ENCODE data around the gene PDZD2.
A peak's percentile ranks its signal among the peaks of the same experiment; 100 is the strongest.

The PDZD2 gene

DNA sequence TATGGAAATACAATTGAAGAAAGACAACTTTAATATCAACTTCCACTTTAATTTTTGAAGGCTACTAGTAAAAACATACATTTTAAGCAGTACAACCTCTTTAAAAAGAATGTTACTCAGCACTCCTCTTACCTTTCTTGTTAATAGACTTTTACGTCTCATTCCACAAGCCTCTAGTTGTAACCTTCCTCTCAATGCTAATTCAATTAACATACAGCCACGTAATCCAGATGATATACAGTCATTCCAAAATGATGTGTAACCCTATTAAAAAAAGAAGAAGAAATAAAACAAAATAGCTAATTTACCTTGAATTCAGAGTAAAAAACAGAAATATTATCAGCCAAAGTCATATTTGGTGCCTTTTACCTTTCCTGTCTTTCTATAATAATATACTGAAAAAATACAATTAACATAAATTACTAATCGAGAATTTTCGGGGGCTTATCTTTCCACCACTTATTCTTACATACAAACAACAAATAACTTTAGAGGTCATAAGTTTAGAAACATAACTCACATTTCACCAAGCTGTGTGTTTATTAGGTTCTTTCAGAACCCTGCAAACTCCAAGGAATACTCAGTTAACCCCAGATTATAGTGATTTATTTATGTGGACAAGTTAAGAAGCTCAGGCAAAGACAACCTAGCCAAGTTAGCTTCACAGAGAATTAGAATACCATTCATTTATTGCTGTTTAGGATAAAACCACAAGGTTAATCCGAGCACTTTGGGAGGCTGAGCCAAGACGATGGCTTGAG is 504.9 kb downstream of the PDZD2 start:
- H3K27ac ChIP-seq: no peak overlapping the region
- no peak for TF ChIP-seq ZFX (IDR thresholded peaks at IDR 0.05; ENCODE audit: borderline replicate concordance)

DNA sequence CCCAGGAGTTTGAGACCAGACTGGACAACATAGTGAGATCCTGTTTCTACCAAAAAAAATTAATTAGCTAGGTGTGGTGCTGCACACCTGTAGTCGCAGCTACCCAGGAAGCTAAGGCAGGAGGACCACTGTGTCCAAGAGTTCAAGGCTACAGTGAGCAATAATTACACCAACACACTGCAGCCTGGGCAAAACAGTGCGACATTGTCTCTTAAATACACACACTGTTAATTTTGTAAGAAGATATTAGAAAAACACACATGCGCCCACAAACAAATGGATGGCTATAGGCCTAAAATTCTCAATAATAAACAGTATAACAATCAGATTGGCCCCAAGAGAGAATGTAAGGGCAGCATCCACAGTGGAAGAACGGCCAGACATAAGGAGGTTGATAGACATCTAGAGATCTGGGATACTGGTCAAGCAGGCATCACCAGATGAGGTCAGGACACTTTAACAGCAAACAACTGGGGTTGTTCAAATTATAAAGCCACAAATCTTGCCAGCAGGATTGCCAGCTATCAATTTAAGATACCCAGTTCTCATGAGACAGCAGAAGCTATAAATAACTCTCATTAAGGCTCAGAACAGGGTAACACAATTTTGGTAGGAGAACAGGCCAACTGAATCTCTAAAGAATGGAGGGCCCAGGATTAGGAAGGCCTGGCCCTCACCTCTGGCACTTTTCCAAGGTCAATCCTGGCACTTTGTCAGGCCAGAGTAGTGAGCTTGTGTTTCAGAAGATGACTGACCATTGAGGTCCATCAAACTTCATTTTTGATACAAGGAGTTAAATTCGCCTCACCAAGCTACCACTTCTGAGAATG is 505.7 kb downstream of the PDZD2 start:
- 0 out of 2 replicates have a peak overlapping the region, but pooled peaks have one; percentile 19 for H3K27ac ChIP-seq

DNA sequence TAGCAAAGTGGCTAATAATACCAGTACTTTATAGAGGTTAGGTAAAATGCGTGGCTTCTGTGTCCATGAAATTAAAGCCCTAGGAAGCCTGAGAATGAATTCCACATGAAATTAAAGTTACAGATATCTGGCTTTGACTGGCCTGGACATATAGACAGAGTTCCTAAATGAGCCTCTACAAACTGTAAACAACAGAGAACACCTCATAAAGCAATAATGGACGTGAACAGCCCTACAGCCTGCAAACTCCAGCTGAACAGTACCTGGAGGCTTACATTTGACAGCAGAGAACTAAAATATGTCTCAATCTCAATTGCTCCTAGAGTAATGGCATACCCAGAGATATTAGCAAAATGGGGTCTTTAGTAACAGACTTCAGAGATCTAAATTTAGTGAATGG is 506.4 kb downstream of the PDZD2 start:
- H3K27ac ChIP-seq: peak overlapping the region; percentile 19; the same call in 1 of the 2 replicates
- TF ChIP-seq ZFX (IDR thresholded peaks at IDR 0.05; ENCODE audit: borderline replicate concordance): no peak
- TF ChIP-seq, protein P1, sequence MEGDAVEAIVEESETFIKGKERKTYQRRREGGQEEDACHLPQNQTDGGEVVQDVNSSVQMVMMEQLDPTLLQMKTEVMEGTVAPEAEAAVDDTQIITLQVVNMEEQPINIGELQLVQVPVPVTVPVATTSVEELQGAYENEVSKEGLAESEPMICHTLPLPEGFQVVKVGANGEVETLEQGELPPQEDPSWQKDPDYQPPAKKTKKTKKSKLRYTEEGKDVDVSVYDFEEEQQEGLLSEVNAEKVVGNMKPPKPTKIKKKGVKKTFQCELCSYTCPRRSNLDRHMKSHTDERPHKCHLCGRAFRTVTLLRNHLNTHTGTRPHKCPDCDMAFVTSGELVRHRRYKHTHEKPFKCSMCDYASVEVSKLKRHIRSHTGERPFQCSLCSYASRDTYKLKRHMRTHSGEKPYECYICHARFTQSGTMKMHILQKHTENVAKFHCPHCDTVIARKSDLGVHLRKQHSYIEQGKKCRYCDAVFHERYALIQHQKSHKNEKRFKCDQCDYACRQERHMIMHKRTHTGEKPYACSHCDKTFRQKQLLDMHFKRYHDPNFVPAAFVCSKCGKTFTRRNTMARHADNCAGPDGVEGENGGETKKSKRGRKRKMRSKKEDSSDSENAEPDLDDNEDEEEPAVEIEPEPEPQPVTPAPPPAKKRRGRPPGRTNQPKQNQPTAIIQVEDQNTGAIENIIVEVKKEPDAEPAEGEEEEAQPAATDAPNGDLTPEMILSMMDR (IDR thresholded peaks at IDR 0.05): no peak

More for the DNA sequence above, 505.7 kb downstream of the PDZD2 start:
- no peak for TF ChIP-seq ZFX (IDR thresholded peaks at IDR 0.05; ENCODE audit: borderline replicate concordance)
- TF ChIP-seq, protein P1 (IDR thresholded peaks at IDR 0.05): no peak

DNA sequence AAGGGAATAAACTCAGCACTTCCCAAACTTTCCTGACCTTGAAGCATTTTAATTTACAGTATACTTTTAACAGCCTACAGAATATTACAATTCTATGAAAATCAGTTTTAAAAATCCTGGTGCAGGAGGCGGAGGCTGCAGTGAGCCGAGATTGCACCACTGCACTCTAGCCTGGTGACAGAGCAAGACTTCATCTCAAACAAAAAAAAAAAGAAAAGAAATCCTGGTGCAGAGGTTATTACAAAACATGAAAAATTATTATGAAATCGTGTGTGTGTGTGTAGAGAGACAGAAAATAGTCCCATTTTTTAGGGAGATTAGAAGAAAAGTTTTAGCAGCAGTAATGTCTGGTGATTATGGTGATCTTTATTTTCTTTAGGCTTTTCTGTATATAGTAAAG is 508.3 kb downstream of the PDZD2 start:
- TF ChIP-seq, protein P1 (IDR thresholded peaks at IDR 0.05): no peak
- TF ChIP-seq ZFX (IDR thresholded peaks at IDR 0.05; ENCODE audit: borderline replicate concordance): no peak
- no peak overlapping the region for H3K27ac ChIP-seq

DNA sequence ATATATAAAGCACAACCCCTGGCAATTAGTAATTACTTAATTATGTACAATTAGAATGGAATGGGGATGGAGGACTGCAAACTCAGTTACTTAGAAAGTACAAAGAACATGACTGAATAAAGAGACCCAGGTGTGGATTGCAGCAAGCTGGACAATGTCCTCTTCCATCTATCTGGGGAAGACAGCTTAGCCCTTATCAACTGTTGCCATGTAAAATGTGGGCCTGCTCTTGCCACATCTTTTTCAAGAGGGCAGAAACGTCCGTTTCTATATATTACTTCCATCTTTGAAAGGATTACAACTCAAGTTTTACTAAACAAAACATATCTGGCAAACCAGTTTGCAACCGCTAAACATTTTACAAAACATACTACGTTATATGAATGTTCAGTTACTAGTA is 509.0 kb downstream of the PDZD2 start:
- H3K27ac ChIP-seq: no peak overlapping the region
- TF ChIP-seq, protein P1 (IDR thresholded peaks at IDR 0.05): no peak

DNA sequence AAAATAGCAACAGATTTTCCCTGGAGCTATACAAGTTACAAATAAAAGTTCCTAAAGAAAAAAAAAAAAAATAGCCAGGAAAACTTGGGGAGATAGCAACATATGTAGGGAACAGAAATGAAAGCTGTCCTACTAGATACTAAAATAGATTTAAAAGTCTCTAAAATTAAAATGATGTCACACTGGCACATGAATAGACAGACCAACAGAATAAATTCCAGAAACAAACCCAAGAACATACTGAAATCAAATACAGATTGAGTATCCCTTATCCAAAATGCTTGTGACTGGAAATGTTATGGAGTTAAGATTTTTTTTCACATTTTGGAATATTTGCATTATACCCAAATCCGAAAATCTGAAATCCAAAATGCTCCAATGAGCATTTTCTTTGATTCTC is 511.4 kb downstream of the PDZD2 start:
- no peak overlapping the region for H3K27ac ChIP-seq
- TF ChIP-seq, protein P1 (IDR thresholded peaks at IDR 0.05): no peak
- TF ChIP-seq ZFX (IDR thresholded peaks at IDR 0.05; ENCODE audit: borderline replicate concordance): no peak

DNA sequence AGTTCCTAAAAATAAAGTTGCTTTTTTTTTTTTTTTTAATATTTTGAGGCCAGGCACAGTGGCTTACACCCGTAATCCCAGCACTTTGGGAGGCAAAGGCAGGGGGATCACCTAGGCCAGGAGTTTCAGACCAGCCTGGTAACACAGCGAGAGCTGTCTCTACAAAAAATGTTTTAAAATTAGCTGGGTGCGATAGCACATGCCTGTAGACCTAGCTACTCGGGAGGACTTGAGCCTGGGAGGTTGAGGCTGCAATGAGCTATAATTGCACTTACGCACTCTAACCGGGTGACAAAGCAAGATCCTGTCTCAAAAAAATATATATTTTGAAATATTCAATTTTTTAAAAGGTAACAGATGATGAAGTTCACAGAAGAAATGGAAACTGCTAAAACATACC is 512.3 kb downstream of the PDZD2 start:
- no peak for TF ChIP-seq ZFX (IDR thresholded peaks at IDR 0.05; ENCODE audit: borderline replicate concordance)
- TF ChIP-seq, protein P1 (IDR thresholded peaks at IDR 0.05): no peak
- no peak overlapping the region for H3K27ac ChIP-seq

All from 22Rv1 (cell line).